A172 (cell line): ENCODE measurements around the gene INPP4A. TPM values are rescaled to one million over a fixed set of nuclear protein-coding genes. Genes with fewer than 3 reads are reported as not detected.

Experiments used
- DNase-seq: peaks from one replicate; pipeline ENCODE4 v3.0.0-alpha.2; 2015; ENCODE audit warnings: low spot score
- total RNA-seq: library from RNA; depleted of rRNA; stranded (reverse); fragments of >200 nt; shearing (Covaris generic); gene quantifications from 2 replicates; pipeline ENCODE4 v1.2.3, GENCODE V29; 2014

The INPP4A gene
- total RNA-seq, 1 experiment from 2014 or later = 22.0 TPM

DNA sequence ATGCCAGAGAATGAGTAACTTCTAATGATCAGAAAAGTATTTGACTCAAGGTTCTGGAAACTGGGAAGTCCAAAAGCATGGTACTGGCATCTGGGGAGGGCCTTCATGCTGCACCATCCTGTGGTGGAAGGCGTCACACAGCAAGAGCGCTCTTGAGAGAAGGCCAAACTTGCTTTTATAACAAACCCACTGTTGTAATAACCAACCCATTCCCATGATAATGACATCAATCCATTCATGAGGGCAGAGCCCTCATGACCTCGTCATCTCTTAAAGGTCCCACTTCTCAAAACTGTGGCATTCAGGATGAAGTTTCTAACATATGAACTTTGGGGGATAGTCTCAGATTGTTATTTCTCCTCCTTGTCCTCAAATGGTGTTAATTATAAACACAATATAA, 95.9 kb downstream of the INPP4A start:
- DNase-seq = no peak

DNA sequence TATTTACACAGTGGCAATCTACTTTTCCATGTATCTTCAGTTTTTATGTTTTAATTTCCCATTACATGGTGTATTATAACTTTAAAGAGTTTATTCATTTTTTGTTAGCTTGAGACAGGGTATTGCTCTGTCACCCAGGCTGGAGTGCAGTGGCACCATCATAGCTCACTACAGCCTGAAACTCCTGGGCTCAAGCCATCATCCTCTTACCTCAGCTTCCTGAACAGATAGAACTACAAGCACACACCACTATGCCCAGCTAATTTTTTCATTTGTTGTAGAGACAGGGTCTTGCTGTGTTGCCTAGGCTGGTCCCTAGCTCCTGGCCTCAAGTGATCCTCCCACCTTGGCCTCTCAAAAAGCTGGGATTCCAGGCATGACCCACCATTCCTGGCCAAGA, 96.8 kb downstream of the INPP4A start:
- no peak for DNase-seq

DNA sequence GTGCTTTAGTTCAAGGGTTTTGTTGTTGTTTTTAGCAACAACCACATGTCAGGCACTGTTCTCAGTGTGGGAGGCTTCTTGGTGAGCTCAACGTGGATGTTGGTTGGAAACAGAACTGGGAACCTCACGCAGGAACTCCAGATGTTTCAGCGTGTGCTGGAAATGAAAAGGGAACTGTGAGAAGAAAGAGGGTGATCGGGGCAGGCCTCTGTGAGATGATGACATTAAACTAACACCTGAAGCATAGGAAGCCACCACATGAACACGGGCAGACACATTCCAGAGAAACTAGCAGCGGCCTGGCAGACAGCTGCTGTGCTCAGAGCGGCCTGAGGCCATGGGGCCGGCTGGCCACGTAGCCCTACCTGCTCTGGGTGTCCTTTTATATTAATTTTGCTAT, 97.2 kb downstream of the INPP4A start:
- DNase-seq = no peak

DNA sequence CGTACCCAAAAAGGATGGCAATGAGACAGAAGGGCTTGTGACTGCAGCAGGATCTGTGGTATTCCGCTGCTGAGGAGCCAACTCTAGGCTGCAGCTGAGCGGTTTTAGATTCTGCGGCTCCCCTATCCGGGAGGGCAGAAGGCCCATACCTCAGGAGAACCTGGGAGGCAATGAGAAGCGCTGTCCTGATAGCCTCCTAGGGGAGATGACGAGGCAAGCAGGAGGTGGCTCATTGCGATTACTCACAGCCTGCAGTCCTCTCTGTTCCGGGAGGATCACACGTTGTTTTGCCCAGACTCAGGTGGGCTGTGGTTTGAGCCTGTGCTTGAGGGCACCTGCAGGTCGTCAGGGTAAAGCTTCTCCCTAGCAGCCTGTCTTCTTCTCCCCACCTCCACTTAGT, 98.6 kb downstream of the INPP4A start:
- no peak for DNase-seq

DNA sequence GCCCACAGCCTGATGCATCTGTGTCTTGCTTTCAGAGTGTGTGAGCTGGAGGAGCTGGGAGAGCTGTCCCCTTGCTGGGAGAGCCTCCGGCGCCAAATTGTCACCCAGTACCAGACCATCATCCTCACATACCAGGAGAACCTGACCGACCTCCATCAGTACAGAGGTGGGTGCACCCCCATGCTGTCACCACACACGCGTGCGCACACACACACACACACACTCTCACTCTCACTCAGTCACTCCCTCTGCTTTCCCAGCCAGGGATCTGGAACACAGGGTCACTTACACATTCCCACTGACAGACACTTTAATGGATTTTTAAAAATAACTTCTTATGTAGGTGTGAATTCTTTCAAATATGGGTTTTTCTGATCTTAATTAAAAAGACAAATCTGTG, 99.2 kb downstream of the INPP4A start:
- DNase-seq = no peak

DNA sequence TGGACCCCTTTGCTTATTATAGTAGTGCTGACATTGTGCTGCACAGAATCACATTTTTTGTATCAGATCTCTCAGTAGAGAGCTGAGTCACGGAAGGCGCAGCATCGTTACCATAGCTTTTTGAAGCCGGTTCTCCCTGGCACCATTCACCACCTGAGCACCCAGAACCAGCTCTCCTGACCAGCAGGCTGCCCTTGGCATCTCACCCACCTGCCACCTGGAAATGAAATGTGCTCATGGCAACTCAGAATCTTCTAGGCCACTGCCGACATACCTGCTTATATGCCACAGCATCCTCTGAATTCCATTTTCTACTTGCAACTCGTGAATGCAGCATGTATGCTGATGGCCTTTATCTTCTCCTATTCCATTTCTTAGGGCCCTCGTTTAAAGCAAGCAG, 100.9 kb downstream of the INPP4A start:
- DNase-seq = no peak

DNA sequence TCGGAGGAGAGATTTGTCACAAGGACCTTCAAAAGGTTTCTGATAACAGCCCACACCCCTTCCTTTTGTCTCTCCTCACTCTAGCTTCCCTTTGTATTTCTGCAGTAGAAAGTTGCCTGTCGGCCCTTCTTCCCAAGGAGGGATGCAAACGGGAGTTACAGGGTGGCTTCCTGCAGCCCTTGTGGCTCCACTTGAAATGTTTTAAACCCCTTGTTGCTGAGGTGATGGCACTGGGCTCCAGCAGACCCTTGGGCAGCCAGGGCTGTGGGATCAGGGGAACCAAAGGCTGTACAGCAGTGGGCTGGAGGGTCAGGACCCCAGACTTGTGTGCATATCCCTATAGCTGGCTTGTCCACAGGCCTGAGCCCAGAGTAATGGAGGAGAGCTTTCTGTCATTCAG, 101.5 kb downstream of the INPP4A start:
- no peak for DNase-seq

DNA sequence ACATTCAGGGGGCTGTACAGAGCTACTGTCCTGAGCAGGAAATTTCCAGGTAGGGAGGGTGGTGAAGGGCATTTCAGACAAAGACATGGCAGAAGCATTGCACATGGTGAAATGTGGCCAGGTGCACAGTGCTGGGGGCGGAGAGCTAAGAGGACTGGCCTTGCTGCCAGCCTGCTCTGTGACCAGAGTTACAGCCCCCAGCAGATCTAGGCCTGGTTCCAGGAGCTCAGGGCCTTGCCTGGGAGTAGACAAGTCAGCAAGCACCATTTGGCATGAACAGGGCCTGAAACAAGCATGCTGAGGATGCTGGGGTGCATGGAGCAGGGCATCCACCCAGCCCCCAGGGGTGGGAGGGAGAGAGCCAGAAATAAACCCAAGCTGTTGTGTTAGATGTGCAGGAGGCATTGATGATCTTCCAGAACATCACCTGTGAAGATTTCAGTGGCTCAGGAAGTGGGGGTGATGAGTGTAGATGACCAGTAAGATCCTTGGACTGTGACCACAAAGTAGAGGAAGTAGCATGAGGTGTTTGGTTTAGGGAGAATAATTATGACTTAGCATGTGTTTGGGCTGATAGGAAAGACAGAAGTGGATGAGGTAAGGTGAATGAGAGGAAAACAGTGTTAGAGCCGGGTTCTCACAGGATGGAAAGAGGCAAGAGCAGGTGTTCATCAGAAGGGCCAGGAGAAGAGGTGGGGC, 102.6 kb downstream of the INPP4A start:
- DNase-seq = no peak

DNA sequence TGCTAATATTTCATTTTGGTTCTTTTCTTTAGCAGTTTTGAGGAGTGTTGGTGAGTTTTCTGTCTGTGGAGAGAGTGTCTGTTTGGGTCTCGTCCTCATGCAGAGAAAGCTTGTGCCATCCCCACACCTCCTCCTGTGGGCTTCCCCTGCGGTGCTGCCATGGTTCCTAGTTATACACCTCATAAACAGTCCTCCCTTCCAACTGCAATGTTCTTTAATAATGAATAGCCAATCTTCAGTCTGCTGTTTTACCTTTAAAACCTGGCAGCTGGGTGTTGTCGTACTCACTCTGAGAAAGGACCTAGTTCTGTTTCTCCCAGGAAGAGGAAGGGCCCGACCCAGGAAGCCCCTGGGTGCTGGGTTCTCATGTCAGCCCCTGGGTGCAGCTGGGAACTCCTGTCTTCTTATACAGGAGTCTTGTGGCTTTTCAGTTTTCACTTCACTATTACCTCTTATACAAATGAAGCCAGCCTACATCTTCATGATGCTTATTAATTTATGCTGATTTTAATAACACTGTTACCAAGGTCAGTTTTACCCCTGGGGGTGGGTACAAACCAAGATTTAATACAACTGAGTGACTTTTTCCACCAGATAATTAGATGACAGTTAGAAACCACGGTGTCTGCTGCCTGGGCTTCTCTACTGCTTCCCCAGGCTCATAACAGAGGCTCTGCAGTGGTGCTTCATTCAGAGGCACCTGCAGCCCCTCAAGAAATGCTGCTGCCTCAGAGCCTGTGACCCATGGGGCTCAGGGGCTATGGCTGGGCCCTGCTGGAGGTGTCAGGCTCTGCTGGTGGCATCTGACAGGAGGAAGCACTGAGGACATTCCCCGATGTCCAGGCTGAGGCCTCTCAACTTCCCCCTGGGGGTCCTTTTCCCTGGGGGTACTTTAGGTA, 104.5 kb downstream of the INPP4A start:
- no peak for DNase-seq

DNA sequence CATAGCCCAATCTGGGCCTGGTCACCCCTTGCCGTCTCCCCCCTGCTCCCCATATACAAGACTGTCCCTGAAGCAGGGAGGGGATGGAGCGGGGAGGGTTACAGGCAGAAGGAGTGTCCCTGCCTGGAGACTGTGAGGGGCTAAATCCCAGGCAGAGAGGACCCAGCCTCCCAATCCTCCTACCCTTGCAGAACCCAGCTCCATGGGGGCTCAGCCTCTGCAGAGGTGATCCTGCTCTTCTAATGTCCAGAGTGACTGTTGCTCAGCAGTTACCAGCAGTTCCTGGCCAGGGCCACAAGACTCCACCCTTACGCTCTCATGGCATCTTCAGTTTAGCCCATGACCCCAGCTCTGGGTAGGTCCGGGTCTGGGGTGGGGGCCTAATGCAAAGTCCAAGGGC, 105.5 kb downstream of the INPP4A start:
- DNase-seq = no peak

DNA sequence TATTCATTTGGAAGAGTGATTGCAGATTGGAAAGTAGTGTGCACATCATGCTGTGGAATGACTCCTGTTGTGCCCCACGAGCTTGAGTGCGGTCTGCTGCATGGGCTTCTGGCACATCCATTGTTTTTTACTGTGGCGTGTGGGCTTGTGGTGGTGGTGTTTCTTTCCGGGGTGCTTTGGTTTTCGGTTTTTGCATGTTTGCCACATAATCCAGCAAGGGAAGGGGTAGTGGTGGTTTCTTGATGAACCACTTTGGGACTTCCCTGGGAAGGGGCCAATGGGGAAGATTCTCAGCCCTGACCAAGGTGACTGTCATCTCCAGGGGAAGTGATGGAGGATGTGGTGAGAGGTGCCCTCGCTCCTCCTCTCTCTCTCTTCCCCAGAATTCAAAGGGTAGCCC, 106.7 kb downstream of the INPP4A start:
- DNase-seq = no peak

DNA sequence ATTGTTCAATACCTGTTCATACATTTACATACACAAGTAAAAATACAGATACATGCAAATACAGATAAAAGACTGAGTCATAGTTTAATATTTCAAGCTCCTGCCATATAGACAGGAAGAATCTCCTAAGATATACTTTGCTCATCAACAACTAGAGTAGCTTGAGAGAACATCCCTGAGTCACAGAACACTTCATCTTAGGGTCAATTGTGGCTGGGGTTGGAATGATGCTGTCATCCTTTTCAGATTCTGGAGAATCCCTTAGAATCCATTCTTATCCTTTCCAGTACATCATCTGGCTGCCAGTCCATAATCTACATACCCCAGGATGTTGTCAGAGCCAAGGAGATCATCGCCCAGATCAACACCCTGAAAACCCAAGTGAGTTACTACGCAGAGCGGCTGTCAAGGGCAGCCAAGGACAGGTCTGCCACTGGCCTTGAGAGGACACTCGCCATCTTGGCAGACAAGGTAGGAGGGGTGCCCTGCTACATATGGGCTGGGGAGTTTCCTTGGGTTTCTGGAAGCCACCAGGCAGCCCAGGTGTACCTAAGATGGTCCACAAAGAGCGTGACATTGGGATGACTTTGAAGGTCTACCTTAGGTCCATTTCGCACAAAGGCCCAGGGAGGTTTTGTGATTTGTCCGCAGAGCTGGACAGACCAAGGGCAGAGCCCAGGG, 108.0 kb downstream of the INPP4A start:
- no peak for DNase-seq

DNA sequence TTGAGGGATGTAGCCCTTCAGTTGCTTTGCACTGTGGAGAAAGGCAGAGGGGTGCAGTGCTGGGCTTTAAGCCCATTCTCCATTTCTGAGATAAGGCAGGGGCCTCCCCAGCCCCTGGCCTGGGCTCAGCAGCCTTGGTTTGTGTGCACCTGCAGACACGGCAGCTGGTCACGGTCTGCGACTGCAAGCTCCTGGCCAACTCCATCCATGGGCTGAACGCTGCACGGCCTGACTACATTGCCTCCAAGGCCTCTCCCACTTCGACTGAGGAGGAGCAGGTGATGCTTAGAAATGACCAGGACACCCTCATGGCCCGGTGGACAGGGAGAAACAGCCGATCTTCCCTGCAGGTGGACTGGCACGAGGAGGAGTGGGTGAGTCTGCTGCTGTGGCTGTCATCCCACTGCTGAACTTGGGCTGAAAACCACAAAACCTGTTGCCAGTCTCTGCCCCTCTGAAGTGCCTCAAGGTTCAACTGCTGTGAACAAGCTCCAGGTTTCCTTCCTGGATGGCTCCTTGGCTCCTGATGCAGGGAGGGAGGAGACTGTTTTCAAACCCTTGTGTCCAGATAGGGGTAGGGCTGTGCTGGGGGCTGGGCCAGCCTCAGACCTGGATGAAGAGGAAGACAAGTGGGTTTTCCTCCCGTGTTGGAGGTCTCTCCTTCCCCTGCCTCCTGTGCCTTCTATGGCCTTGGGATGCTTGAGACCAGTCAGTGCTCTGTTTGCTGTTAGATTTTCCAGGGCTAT, 109.6 kb downstream of the INPP4A start:
- no peak for DNase-seq

DNA sequence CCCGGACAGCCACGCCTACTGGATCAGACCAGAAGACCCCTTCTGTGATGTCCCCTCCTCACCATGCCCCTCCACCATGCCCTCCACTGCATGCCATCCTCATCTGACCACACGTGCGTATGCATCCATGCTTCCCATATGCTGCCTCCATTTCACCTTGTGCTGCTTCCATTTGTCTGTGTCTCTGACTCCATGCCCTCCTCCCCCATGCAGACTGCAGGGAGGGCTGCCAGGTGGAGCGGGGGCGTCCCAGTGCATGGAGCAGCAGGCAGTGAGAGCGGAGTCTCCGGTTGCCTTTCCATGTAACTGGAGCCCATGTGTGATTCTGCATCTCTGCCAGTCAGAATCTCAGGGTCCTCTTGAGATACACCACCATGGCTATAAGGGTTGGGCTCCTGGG, 111.0 kb downstream of the INPP4A start:
- no peak for DNase-seq

DNA sequence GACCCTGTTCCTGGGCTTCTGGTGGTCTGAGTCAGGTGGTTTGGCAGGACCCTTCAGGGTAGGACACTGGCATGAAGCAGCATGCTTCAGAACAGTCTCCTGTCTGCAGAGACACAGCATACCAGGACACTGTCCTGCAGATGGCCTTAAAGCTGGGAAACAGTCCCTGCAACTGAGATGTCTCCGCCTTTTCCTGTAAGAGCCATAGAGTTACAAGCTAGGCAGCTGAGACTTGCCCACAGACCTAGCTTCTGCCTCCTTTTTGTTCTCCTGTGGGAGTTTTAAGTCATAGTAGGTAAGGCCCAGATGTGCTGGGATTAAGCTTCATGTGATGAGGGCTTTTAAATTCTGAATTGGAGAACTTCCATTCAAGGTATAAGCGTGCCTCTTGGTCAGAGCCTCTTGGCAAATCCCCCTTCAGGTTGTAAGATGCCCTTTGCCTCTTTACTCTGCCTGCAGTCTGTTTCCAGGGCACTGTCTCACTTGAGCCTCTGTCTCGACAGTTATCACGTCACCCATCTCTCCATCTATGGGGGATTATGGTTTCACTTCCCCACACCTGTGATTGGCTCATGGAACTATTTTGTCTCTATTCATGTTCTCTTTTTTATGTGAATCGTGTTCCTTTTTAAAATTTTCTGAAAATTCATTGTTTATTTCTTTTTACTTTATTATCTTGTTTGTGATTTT, 111.8 kb downstream of the INPP4A start:
- DNase-seq = no peak

DNA sequence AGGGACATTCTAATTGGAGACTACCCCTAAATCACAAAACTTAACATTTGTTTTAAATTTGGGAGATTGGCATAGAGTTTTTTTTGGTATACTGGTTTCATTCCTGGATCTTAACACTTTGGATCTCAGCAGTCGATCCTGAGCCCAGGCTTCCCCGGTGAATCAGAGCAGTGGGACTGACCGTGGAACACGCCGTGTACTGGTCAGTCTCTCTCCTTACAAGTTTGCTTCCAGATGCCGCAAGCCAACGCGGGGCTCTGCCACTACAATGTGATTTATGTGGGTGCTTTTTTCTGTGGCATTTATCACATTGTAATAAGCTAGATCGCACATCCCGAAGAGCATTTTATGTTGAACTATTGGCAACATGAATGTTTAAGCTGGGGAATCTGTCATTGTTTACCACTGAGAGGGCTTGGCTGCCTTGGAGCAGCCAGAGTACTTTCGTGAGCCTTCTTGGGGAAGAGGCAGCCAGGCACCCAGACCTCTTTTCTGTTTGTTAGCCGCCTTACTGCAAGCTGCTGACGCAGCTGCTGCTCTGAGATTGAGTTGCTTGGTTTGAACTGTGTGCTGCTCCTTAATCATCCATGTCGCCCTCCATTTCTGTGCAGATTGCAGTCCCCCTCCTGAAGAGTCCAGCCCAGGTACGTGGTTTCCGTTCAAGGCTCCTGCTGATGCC, 114.3 kb downstream of the INPP4A start:
- no peak for DNase-seq

DNA sequence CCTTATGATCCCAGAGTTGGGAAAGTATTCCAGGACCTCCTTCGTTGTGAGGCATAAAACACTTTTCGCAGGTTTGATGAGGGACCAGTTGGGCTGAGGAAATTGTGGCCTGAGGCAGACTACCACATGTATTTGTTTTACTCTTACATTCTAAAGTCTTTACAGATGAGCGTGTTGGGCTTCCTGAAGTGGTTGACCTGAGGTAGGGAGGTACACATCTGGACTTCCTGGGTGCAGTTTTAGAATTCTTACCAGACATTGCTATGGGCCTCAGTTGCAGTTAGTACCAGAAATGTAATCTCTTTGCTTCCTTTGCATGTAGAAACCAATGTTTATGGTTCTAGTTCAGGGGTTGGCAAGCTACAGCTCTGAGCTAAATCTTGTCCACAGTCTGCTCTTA, 114.9 kb downstream of the INPP4A start:
- DNase-seq = no peak

DNA sequence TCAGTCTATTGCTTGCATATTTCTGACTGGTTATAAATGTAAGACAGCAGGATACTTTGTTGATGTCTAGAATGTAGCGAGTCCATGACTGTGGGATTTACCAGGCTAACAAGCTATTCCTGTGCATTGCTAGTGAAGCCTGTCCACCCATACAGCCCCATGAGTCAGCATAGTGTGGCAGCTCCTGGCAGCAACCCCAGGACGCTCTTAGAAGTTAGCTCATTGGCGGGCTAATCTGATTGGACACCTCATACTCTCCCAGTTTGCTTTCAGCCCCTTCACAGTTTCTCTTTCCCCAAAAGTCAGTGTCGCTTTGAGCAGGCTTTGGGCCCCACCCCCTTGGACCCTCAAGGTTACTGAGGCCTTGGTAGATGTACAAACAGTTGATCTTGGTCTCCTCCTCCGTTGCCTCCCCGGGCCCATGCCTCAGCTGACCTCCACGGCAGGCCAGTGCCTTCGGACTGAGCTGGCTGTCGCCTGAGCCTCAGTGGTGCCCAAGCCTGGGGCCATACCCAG, 115.7 kb downstream of the INPP4A start:
- DNase-seq = peak; percentile 95

DNA sequence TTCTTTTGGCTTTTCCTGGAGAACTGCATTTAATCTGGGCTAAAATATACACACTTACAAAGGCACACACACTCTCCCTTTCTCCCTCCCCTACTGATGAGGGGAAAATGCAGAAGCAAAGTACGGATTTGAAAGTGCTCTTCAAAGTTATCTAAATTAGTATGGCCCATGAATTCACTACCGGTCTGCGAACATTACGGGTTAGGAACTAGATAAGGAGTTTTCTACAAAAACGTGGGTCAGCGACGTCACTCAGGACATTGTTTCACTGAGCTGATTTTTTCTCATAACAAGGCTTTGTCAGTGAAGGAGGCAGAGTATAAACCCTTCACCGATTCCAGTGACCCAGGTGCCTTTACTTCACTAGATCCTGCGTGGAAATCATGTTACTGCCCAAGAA, 116.4 kb downstream of the INPP4A start:
- DNase-seq = no peak

DNA sequence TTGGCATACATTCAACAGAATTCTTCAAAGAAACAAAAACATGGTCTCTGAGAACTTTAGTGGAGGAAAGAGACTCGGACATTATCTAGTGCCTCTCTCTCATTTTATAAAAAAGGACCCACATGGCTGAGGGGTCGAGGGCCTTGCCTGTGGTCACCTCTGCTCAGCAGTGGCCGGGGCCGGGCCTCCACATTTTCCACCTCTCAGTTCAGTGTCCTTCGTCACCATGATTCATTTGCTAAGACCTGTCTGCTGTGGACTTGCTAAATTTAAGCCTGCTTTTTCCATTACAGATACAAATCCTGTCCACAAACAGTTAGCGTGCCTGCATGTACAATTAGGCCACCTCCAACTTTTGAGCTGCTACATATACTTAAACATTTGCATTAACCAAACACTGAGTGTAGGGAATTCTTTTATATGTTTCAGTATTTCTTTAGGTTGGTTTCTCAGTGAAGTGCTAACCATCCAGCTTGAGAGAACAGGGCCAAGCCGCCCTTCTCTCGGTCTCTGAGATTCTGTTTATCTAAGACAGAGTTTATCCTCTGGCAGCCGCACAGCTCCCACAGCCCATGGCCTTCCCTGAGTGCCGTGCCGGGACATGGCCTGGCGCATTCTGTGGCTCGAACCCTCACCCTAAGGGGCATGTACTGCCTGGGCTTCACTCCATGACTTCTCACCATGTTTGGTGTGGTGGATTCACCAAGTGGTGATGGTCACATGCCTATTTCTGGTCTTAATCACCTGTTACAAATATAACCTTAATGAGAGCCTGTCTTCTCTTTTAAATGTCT, 117.4 kb downstream of the INPP4A start:
- no peak for DNase-seq
